SK-N-SH treated with all-trans-retinoic acid at 6 μM for 48 hours (cell line): Measurements from ENCODE around the gene LRRC53.

Experiments used
- ESRRG ChIP-seq: fragments of 250-450 bp; sonication (Bioruptor Pico); IDR thresholded peaks from 2 replicates; pipeline ENCODE4 v1.6.1; 2021; ENCODE audit warnings: mild to moderate bottlenecking
- PATZ1 ChIP-seq: fragments of 250-450 bp; sonication (Bioruptor Pico); IDR thresholded peaks from 2 replicates; pipeline ENCODE4 v1.8.0; 2020; ENCODE audit warnings: mild to moderate bottlenecking, moderate library complexity, borderline replicate concordance
- POU6F1 ChIP-seq: fragments of 250-450 bp; sonication (Bioruptor Pico); IDR thresholded peaks from 2 replicates; pipeline ENCODE4 v1.8.0; 2021; ENCODE audit warnings: low read depth, mild to moderate bottlenecking, moderate library complexity, borderline replicate concordance
- TCF4 ChIP-seq: fragments of 250-450 bp; sonication (Bioruptor Pico); IDR thresholded peaks from 2 replicates; pipeline ENCODE4 v1.8.0; 2021; ENCODE audit warnings: mild to moderate bottlenecking, moderate library complexity, borderline replicate concordance
- TSHZ2 ChIP-seq: fragments of 250-450 bp; sonication (Bioruptor Pico); IDR thresholded peaks from 2 replicates; pipeline ENCODE4 v1.5.0; 2020; ENCODE audit warnings: mild to moderate bottlenecking, moderate library complexity
- ZFP3 ChIP-seq: fragments of 250-450 bp; sonication (Bioruptor Pico); IDR thresholded peaks from 2 replicates; pipeline ENCODE4 v1.5.0; 2020; ENCODE audit warnings: mild to moderate bottlenecking, moderate library complexity
- ZFP30 ChIP-seq: fragments of 450-650 bp; formaldehyde crosslinking; IDR thresholded peaks from 2 replicates; pipeline ENCODE4 v1.5.0; 2022; ENCODE audit warnings: mild to moderate bottlenecking, moderate library complexity
- ZNF565 ChIP-seq: fragments of 450-650 bp; formaldehyde crosslinking; conservative IDR thresholded peaks from 2 replicates; pipeline ENCODE4 v1.5.0; 2020; ENCODE audit warnings: low read depth, mild to moderate bottlenecking, moderate library complexity
- TF ChIP-seq, protein P1 (sequence below): fragments of 250-450 bp; sonication (Bioruptor Pico); IDR thresholded peaks from 2 replicates; pipeline ENCODE4 v1.5.1; 2020; ENCODE audit warnings: low read depth, mild to moderate bottlenecking, moderate library complexity

DNA sequence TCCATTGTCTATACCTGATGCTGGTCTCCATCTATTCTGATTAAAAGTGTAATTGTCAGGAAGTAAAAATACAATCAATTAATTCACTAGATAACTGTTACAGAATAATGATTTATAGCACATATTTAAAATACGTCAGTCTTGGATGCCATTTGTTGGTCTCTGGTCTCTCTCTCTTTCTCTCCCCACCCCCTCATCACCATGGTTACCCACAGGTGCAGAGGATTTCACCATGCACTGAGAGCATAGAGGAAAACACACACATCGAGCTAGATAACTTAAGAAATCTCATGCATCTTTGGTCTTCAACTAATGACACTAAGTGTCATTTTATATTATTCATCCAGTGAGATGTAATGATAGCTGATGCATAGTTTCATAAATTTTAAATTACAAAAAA is 33.4 kb downstream of the LRRC53 start:
- TF ChIP-seq ZFP30 (CRISPR knock-in tag), result no peak
- TF ChIP-seq ESRRG (CRISPR knock-in tag), result no peak
- no peak for TF ChIP-seq ZNF565
- TF ChIP-seq ZFP3 (CRISPR knock-in tag), result no peak
- TF ChIP-seq TSHZ2 (CRISPR knock-in tag), result no peak
- TF ChIP-seq PATZ1, result no peak
- TF ChIP-seq POU6F1 (CRISPR knock-in tag), result no peak
- no peak for TF ChIP-seq TCF4
- TF ChIP-seq, protein P1, sequence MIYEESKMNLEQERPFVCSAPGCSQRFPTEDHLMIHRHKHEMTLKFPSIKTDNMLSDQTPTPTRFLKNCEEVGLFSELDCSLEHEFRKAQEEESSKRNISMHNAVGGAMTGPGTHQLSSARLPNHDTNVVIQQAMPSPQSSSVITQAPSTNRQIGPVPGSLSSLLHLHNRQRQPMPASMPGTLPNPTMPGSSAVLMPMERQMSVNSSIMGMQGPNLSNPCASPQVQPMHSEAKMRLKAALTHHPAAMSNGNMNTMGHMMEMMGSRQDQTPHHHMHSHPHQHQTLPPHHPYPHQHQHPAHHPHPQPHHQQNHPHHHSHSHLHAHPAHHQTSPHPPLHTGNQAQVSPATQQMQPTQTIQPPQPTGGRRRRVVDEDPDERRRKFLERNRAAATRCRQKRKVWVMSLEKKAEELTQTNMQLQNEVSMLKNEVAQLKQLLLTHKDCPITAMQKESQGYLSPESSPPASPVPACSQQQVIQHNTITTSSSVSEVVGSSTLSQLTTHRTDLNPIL (CRISPR knock-in tag), result no peak
